GM18502 (cell line): ENCODE measurements around the gene USP33.
"Not testable (repeated sequence)": the region's sequence is repeated elsewhere in the genome, so short reads cannot be mapped to it uniquely, and the experiment has no call there.

ENCODE experiments used
- ATAC-seq: cut with Tn5 transposase; IDR thresholded peaks from one replicate; pipeline ENCODE4 v1.9.1; 2021; ENCODE audit warnings: mild to moderate bottlenecking; ENCODE audit not compliant: unreplicated experiment, poor library complexity

USP33 gene

DNA sequence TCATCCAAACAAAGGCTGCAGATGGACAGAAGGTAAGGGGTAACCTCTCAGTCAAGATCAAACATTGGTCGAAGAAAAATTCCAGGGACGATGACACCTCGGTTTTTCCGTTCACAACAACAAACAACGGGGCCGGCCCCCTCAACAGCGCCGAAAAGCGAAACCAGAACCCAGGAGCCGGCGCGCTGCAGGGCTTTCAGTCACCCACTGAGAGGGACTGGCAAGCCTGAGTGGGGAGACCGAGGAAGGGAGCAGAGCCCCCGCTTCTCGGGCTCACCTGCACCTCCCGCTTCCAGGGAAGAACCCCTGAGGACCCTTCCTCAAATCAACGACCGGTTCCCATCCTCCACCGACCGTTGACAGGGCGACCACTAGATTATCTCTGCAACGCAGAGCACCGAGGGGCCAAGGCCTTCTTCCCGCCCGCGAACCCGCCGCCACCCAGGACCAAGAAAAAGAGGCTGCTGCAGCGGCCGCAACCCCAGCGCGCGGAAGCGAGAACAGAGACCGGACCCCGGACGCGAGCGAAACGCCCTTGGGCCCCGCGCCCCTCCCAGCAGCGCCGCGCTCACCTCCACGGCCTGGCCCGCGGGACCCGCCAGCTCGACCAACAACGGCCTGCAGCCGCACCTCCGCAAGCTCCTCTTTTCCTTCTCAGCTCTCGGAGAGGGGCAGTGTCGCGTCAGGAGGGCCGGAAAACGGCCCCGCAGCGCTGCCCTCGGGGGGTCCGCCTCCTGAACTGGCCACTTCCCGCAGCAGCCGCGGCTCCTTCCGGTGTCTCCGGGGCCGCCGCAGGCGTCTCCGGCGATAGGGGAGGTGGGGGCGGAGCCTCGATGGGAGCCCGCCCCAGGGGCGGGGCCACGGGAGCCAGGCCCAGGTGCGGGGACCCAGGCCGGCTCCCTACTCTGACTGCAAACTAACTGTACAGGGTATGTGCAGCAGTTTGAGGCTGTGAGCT is at the start of gene USP33:
USP33 (minus strand) TSS at position 782 of the 958 bp plus-strand sequence. CDS start 18,155 bp downstream, outside the sequence.
- peak; percentile 93 for ATAC-seq

DNA sequence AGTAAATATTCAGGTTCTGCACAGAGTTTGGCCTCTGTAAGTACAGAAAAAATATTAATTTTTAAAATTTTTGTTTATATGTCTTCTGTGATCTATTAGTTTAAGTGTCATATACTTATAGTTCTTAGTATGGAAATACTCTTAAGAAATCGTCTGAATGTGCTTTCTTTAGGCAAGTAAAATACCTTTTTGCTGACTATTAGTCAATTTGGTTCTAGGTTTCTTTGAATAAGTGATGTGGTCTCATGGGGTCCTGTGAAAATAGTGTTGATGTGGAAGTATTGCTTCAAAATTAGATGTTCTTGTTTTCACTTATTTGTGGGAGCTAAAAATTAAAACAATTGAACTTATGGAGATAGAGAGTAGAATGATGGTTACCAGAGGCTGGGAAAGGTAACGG is 43.7 kb upstream of the USP33 start:
- ATAC-seq: no peak

DNA sequence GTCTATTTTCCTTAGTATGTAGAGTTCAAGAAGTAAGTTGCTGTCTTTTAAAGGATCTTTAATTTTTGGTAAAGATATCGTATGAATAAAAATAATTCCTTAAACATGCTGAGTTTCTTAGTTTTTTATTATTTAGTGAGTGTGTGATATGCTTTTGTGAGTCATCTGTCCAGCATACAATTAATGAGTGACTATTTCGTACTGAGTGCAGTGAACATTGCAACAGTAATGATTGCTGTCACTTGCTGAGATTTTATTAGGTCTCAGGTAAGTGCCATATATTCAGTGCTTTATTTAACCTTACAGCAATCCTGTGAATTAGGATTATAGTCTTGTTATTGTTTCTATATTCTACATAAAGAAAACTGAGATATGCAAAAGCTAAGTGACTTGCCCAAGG is 42.4 kb upstream of the USP33 start:
- no peak for ATAC-seq

DNA sequence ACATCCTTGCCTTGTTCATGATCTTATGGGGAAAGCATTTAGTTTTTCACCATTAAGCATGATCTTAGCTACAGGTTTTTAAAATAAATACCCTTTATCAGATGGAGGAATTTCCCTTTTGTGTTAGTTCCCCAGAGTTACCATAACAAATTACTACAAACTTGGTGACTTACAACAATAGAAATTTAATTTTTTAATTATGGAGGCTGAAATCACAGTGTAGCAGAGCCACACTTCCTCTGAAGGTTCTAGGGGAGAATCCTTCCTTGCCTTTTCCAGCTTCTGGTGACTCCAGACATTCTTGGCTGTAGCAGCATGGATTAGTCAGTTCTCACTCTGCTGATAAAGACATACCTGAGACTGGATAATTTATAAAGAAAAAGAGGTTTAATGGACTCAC is 38.3 kb upstream of the USP33 start:
- no peak for ATAC-seq

DNA sequence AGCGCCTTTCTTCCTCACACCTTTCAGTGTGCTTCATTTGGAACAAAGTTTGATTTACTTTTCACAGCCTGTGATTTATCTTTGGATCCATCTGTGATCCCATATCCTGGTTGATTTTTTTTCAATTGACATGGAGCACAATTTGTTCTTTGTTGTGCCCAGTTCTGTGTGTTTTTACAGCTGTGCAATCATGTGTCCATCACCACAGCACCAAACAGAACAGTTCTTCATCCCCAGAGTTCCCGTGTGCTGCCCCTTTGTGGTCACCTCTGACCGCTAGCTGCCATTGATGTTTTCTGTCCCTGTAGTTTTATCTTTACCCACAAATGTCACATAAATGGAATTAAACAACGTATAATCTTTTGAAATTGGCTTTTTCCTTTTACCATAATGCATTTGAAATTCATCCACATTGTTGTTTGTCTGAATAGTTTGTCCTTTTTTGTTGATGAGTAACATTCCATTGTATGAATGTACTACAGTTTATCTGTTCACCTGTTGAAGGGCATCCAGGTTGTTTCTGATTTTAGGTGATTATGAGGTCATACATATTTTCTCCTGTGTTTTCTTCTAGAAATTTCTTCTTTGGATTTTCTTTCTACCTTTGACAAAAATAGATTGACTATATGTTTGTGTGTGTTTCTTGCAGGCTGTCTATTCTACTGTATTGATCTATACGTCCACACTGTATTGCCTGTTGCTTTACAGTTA is 37.2 kb upstream of the USP33 start:
- no peak for ATAC-seq

DNA sequence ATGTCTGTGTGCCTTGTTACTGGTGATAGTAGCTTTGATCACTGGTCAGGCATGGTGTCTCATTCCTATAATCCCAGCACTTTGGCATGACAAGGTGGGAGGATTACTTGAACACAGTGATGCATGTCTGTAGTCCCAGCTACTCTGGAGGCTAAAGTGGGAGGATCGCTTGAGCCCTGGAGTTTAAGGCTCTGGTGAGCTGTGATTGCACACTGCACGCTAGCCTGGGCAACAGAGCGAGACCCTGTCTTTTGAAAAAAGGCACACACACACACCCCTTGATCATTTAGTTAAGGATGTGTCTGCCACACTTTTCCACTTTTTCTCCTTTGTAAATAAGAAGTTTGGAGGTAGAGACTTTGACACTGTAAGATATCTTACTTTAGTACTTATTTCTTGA is 34.9 kb upstream of the USP33 start:
- no peak for ATAC-seq

DNA sequence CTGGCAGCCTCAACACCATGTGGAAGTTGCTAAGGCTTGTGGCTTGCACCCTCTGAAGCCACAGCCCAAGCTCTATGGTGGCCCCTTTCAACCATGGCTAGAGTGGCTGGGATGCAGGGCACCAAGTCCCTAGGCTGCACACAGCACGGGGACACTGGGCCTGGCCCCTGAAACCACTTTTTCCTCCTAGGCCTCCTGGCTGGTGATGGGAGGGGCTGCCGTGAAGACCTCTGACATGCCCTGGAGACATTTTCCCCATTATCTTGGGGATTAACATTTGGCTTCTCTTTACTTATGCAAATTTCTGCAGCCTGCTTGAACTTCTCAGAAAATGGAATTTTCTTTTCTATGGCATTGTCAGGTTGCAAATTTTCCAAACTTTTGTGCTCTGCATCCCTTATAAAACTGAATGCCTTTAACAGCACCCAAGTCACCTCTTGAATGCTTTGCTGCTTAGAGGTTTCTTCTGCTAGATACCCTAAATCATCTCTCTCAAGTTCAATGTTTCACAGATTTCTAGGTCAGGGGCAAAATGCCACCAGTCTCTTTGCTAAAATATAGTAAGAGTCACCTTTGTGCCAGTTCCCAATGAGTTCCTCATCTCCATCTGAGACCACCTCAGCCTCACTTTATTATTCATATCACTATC is 26.6 kb upstream of the USP33 start:
- ATAC-seq: not testable (repeated sequence)

DNA sequence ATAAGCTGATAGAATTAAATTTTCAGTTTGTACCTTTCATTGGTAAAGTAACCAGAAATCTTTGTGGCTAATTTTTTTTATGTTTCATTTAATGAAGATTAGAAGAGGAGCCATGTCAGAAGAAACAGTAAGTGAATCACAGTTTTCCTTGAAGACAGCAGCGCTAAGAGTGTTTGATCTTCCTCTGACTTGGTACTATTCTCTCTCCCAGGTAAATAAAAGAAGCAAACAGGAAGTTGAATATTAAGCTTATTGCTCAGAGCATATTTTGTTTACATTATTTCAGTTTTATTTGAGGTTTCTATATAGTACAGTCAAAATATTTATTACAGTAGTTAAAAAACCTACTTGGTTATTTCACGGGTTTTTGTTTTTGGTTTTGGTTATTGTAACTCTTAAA is 23.5 kb upstream of the USP33 start:
- ATAC-seq: no peak

DNA sequence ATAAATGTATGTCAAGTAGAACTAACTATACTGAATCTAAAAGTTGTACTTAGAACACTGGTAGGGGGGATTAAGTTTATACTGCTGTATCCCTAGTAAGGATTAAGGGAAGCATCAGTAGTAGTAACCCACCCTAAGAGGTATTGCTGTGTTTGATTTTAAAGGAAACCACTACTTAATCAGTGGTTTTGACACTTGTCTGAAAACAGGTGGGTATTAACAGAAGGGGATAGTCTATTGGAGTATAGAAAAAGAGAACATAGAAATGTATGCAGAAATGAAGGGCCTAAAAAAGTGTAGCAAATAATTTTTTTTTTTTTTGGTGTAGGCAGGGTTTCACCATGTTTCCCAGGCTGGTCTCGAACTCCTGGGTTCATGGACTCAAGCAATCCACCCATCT is 22.0 kb upstream of the USP33 start:
- ATAC-seq: no peak

DNA sequence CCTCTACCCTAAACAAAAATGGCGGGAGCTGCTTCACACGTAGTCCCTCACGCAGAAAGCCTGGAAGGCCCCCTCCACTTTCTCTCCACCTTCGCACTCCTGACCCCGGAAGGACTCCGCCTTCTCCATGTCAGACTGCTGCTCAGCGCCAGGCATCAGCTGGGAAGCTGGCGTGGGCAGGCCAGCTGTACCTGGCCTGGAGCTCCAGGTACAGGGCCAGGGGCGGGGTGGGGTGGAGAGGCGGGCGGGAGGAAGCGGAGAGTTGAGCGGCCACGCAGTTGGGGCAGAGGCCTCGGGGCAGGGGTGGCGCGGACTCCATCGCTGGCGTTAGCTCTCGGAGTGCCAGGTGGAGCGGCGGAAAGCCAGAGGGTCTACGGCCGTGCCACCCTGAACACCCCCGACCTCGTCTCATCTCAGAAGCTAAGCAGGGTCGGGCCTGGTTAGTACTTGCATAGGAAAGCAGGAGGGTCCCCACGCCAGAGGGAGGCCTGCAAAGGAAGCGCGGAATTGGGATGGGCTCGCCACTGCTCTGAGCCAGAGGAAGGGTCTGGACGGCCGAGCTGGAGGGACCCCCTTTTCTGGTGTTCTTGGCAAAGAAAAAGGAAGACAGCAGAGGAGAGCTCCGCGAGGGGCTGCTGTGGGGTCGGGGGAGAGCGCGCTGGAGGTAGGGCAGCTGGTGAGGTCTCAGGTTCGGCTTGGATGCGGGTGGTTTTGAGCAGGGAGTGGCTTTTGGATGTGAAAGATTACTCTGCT is 20.1 kb upstream of the USP33 start, which contains the start of gene MIGA1:
MIGA1 (plus strand) TSS at position 121 of the 753 bp plus-strand sequence. CDS start 3,604 bp downstream, outside the sequence.
- ATAC-seq: peak; percentile 97

DNA sequence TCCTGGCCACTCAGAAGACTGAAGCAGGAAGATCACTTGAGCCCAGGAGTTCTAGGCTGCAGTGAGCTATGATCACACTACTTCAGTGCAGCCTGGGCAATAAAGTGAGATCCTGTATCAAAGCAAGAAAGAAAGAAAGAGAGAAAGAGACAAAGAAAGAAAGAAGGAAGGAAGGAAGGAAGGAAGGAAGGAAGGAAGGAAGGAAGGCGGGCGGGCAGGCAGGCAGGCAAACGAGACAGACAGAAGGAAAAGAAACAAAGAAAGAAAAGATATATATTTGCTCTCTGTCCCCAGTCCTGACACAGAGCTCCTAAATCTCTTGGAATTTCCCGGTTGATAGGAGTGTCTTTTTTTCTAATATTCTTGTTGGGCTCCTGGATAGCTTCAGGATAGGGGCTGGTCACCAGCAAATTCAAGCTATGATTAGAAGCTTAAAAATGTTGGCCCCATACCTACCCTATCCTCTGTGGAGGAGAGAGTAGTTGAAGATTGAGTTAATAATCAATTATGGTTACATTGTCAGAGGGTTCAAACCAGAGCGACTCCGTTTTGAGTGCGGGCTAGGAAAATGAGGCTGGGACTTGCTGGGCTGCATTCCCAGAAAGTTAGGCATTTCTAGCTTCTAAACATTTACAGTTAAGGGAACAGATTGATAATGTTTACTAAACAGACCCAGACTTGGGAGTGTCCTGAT is 16.5 kb upstream of the USP33 start:
- no peak for ATAC-seq

DNA sequence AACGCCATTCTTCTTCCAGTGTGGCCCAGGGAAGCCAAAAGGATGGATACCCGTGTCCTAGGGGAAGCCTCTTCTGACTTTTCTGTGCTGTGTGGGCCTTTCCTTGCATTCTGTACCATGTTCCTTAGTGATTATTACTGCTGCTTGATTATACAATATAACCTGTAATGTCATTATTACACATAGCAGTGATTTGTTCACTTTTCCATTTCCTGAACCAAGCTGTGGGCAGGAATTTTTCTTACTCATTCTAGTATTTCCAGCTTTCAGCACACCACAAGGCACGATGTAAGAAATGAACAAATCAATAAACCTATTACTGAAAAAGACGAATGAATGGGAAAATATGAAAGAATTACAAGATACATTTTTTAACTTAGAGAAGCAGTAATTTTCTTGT is 8.4 kb upstream of the USP33 start:
- no peak for ATAC-seq

DNA sequence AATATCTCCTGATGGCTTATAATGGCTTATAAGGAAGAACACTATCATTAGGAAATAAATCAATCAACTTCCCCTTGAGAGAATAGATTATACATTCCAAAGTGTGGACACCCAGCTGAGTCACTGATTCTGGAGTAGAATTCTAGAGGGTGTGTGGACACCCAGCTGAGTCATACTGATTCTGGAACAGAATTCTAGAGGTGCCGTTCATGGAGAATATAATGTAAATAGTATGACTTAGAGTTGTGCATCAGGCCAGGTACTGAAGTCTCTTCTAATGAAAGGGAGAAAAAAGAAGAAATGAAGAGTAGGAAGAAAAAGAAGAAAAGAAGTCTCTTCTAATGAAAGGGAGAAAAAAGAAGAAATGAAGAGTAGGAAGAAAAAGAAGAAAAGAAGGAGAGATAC is 2.4 kb upstream of the USP33 start:
- ATAC-seq: no peak

DNA sequence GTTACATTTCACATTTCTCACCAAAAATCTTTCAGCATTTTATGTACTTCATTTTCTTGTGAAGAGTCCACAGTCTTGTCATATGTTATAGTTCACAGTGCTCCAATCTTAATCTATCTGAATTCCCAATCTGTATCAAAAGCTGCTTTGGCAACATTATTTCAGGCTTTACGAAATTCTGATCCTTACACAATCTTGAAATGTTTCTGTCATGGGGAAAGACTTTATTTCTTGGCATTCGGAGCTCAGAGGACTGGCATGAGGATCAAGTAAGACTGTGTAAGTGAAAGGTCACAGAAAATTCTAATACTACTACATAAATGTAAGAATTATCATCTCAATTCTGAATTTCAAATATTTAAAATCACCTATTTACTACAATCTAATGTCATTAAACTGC is 2.0 kb downstream of the USP33 start:
- ATAC-seq: no peak

DNA sequence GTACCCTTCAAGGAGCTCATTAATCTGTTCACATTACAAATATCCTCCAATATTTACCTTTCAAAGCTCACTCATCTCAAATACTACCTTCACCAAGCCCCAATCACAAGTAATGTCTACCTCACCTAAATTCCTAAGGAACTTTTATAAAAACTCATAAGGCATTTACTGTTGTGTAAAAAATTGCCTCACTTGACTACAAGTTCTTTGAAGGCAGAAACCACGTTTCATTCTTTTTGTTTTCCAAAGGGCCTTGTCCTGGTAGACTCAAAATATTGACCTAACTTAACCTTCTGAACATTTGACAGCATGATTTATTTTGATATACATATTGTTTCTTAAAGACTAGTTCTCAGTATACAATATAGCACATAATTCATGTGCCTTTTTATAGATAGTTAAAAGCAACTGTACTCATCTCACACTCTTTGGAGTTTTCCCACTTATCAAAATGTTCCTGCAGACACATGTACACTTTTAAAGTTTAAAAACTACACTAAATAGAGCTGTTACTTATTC is 2.5 kb downstream of the USP33 start:
- ATAC-seq: no peak

DNA sequence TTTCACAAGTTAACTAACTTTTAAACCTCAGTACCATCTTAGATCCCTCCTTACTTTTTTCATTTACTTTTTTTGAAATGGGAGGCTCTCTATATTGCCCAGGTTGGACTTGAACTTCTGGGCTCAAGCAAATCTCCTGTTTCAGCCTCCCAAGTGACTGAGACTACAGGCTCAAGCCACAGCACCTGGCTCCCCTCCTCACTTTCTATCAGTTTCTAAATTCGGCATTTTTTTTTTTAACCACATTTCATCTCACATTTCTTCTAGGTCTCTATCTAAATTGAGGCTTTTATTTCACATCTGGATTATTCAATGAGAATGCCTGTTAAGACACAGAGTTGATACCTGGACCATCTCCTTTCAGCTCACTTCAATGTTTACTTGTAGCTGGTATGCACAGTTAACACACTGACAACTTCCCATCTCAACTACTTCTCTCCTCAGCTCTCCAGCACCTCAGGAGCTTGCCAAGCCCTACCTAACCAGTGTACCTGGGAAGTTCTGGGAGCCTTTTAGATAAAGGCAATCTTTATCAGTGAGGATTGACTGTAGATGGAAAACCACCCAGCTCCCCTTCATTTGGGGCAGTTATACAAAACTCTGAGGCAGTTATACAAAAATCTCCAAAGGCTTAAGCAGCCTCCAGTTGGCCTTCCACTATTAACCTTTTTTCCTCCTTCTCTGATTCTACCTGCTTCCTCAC is 3.4 kb downstream of the USP33 start:
- ATAC-seq: no peak

DNA sequence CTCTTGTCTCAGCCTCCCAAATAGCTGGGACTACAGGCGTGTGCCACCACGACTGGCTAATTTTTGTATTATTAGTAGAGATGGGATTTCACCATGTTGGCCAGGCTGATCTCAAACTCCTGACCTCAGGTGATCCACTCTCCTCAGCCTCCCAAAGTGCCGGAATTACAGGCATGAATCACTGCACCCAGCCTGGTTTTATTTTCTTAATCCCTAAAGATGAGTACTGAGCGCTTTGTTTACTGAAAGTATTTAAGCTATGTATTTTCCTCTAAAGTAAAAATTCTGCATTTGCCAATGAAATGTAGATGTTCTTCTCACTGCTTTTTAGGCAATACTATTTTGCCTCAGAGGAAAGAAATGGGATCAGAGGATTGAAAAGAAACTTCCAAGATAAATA is 10.2 kb downstream of the USP33 start:
- not testable (repeated sequence) for ATAC-seq

DNA sequence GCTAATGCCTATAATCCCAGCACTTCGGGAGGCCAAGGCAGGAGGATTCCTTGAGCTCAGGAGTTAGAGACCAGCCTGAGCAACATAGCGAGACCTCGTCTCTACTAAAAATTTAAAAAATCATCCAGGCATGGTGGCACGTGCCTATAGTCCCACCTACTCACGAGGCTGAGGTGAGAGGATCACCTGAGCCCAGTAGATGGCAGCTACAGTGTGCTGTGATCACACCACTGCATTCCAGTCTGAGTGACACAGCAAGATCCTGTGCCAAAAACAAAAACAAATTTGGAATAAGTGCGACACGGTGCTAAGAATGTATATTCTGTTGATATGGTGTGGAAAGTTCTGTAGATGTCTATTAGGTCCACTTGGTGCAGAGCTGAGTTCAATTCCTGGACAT is 15.1 kb downstream of the USP33 start:
- no peak for ATAC-seq
